SK-N-SH (cell line): ENCODE data around the gene PPTC7. TPM values are rescaled to one million over a fixed set of nuclear protein-coding genes. Genes with fewer than 3 reads are reported as not detected.
"Not testable (repeated sequence)": the region's sequence is repeated elsewhere in the genome, so short reads cannot be mapped to it uniquely, and the experiment has no call there.

Source experiments
- CTCF ChIA-PET: fragments of 300-600, 350-600 bp; formaldehyde crosslinking; extraction: SDS; loops from one replicate; lab custom pipeline; 2021; lab: Yijun Ruan, JAX
- POLR2A ChIA-PET: fragments of 350-600 bp; sonication (Branson Sonifier 250); formaldehyde crosslinking; extraction: SDS; loops from one replicate; lab custom pipeline; 2020; ENCODE audit warnings: antibody characterized with exemption, inconsistent platforms; lab: Yijun Ruan, JAX
- DNase-seq: peaks from one replicate; pipeline ENCODE4 v3.0.0; 2012
- H2AFZ ChIP-seq: fragments of 200-600 bp; sonication (generic); 2 replicates; pipeline ENCODE4 v1.8.1; 2016; ENCODE audit warnings: antibody characterized with exemption, mild to moderate bottlenecking, low read depth
- H3F3A ChIP-seq: fragments of 200-600 bp; sonication (generic); replicated peaks from 2 replicates; pipeline ENCODE3; 2016; ENCODE audit warnings: antibody characterized with exemption, mild to moderate bottlenecking; ENCODE audit not compliant: insufficient read depth
- H3K27ac ChIP-seq, 2 experiments: fragments of 200-500 bp in 1 of 2; fragments of 200-600 bp in 1 of 2; sonication (Bioruptor generic) in 1 of 2; sonication (generic), shearing (Covaris generic) in 1 of 2; 2 replicates each; pipeline versions ENCODE4 v1.5.1 to v1.6.1; 2014 to 2016; ENCODE audit warnings: low read depth in 2 of 2, inconsistent platforms in 1 of 2, low read length in 1 of 2, mild to moderate bottlenecking in 1 of 2, mixed read lengths in 1 of 2
- H3K27me3 ChIP-seq: fragments of 200-600 bp; sonication (generic), shearing (Covaris generic); 2 replicates; pipeline ENCODE4 v1.6.1; 2016; ENCODE audit warnings: mixed run types; ENCODE audit not compliant: insufficient read depth
- H3K36me3 ChIP-seq, 2 experiments: fragments of 200-500 bp in 1 of 2; fragments of 200-600 bp in 1 of 2; sonication (Bioruptor generic) in 1 of 2; sonication (generic) in 1 of 2; replicated peaks in 1 of 2; 2 replicates each; pipeline versions ENCODE3 to v1.5.1; 2014 to 2016; ENCODE audit warnings: low read length in 1 of 2, mild to moderate bottlenecking in 1 of 2; ENCODE audit not compliant: insufficient read depth in 2 of 2, control insufficient read depth in 1 of 2
- H3K4me1 ChIP-seq, 2 experiments: fragments of 200-500 bp in 1 of 2; fragments of 200-600 bp in 1 of 2; sonication (Bioruptor generic) in 1 of 2; sonication (generic), shearing (Covaris generic) in 1 of 2; 2 replicates each; pipeline versions ENCODE4 v1.5.1 to v1.6.1; 2014 to 2016; ENCODE audit warnings: low read depth in 1 of 2, low read length in 1 of 2, mixed run types in 1 of 2; ENCODE audit not compliant: insufficient read depth in 2 of 2, control insufficient read depth in 1 of 2
- H3K4me2 ChIP-seq: fragments of 200-600 bp; sonication (generic), shearing (Covaris generic); 2 replicates; pipeline ENCODE4 v1.6.1; 2017; ENCODE audit warnings: mixed run types
- H3K4me3 ChIP-seq, 2 experiments: fragments of 200-500 bp in 1 of 2; fragments of 200-600 bp in 1 of 2; sonication (Bioruptor generic) in 1 of 2; sonication (generic), shearing (Covaris generic) in 1 of 2; 2 replicates each; pipeline versions ENCODE4 v1.5.1 to v1.8.1; 2014 to 2016; ENCODE audit warnings: low read depth in 2 of 2, inconsistent platforms in 1 of 2, low read length in 1 of 2, mild to moderate bottlenecking in 1 of 2, mixed read lengths in 1 of 2, moderate library complexity in 1 of 2
- H3K79me2 ChIP-seq: fragments of 200-600 bp; sonication (generic); 2 replicates; pipeline ENCODE4 v1.8.1; 2017; ENCODE audit warnings: mild to moderate bottlenecking; ENCODE audit not compliant: insufficient read depth
- H3K9ac ChIP-seq: fragments of 200-600 bp; sonication (generic); 2 replicates; pipeline ENCODE4 v1.6.1; 2017; ENCODE audit warnings: mixed run types
- H3K9me2 ChIP-seq: fragments of 200-600 bp; sonication (generic); 2 replicates; pipeline ENCODE4 v1.6.1; 2017; ENCODE audit warnings: mixed run types
- H3K9me3 ChIP-seq: fragments of 200-600 bp; sonication (generic); 2 replicates; pipeline ENCODE4 v1.6.1; 2017; ENCODE audit warnings: mixed run types, mild to moderate bottlenecking, moderate library complexity
- H4K20me1 ChIP-seq: fragments of 200-600 bp; sonication (generic); 2 replicates; pipeline ENCODE4 v1.6.1; 2017; ENCODE audit warnings: mild to moderate bottlenecking, mixed run types; ENCODE audit not compliant: insufficient read depth
- EP300 ChIP-seq, 2 experiments: IDR thresholded peaks; 2 replicates each; pipeline versions ENCODE4 v1.4.0 to v1.6.1; 2012; ENCODE audit warnings: borderline replicate concordance in 1 of 2, low read depth in 1 of 2, low read length in 1 of 2
- FOXJ3 ChIP-seq: sonication (generic); formaldehyde crosslinking; IDR thresholded peaks from 2 replicates; pipeline ENCODE4 v1.5.1; 2020; ENCODE audit warnings: mild to moderate bottlenecking, missing genetic modification reagents
- GABPA ChIP-seq: IDR thresholded peaks from 2 replicates; pipeline ENCODE4 v1.4.0; 2012; ENCODE audit warnings: low read depth, mild to moderate bottlenecking
- GATA2 ChIP-seq: sonication (generic); formaldehyde crosslinking; IDR thresholded peaks from 2 replicates; pipeline ENCODE4 v1.5.0; 2020; ENCODE audit warnings: mild to moderate bottlenecking, missing genetic modification reagents
- JUND ChIP-seq: IDR thresholded peaks from 2 replicates; pipeline ENCODE4 v1.4.0; 2012
- MEF2A ChIP-seq: IDR thresholded peaks from 2 replicates; pipeline ENCODE4 v1.4.0; 2012; ENCODE audit warnings: low read depth, borderline replicate concordance
- NRF1 ChIP-seq: IDR thresholded peaks from 2 replicates; pipeline ENCODE4 v1.6.1; 2012; ENCODE audit warnings: low read depth, mild to moderate bottlenecking, low read length
- RAD21 ChIP-seq: IDR thresholded peaks from 2 replicates; pipeline ENCODE4 v1.6.1; 2012; ENCODE audit warnings: mild to moderate bottlenecking, low read length
- SMC3 ChIP-seq: IDR thresholded peaks from 2 replicates; pipeline ENCODE4 v1.6.1; 2012; ENCODE audit warnings: low read depth, low read length, improper control_type of control experiment
- TAF1 ChIP-seq: IDR thresholded peaks from 2 replicates; pipeline ENCODE4 v1.6.1; 2012; ENCODE audit warnings: low read depth, mild to moderate bottlenecking, low read length, moderate library complexity, borderline replicate concordance
- TCF12 ChIP-seq: IDR thresholded peaks from 2 replicates; pipeline ENCODE4 v1.4.0; 2012
- YY1 ChIP-seq: IDR thresholded peaks from 2 replicates; pipeline ENCODE4 v1.4.0; 2012; ENCODE audit warnings: low read depth, mild to moderate bottlenecking
- WGBS: methylation state at CpG from one replicate; pipeline ENCODE4 v1.1.6; 2017; ENCODE audit warnings: low lambda C conversion rate; 5-methylcytosine and 5-hydroxymethylcytosine counted together
- polyA plus RNA-seq, 3 experiments: library from polyadenylated mRNA; depleted of rRNA; stranded (reverse); fragments of >200 nt; gene quantifications; 2 replicates each; pipeline ENCODE4 v1.2.3, GENCODE V29; 2012
- TF ChIP-seq, protein P1 (sequence below): fragments of 200-600 bp; sonication (generic); IDR thresholded peaks from 2 replicates; pipeline ENCODE4 v1.6.1; 2017; ENCODE audit warnings: antibody characterized with exemption, mild to moderate bottlenecking, moderate library complexity
- TF ChIP-seq, protein P2 (sequence below): IDR thresholded peaks from 2 replicates; pipeline ENCODE4 v1.4.0; 2012; ENCODE audit warnings: low read depth
- TF ChIP-seq, protein P3 (sequence below): IDR thresholded peaks from 2 replicates; pipeline ENCODE4; 2012
- TF ChIP-seq, protein P4 (sequence below): IDR thresholded peaks from 2 replicates; pipeline ENCODE4 v1.6.1; 2012; ENCODE audit warnings: mild to moderate bottlenecking, low read depth, low read length, moderate library complexity

The PPTC7 gene
- polyA plus RNA-seq, 1 of the 3 experiments (the other 2 are of a cell fraction): 9.6 TPM

DNA sequence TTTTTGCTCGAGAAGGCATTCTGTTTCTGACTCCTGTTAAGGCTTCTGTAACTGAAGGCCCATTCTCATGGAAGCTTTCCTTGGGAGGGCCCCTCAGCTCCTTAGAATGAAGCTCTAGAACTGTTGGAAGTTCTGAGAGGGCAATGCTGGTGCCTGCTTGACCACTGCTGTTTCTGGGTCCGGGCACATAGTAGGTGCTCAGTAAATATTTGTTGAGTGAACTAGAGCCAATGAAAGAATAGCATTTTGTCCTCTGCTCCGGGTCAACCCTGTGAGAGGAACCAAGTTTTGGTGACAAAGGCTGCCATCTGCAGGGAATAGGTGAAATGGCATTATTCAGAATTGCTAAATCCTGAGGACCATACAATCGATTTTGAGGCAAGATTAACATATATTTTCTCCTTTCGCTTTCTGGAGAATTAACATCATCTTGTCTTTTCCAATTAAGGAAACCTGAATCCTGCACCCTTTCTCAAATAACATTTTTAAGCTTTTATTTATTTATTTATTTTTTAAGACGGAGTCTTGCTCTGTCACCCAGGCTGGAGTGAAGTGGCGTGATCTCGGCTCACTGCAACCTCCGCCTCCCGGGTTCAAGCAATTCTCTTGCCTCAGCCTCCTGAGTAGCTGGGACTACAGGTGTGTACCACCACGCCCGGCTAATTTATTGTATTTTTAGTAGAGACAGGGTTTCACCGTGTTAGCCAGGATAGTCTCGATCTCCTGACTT lies 19.1 kb upstream of the PPTC7 start:
- H3K36me3 ChIP-seq, H3F3A ChIP-seq, H3K4me1 ChIP-seq, H3K79me2 ChIP-seq, H3K27ac ChIP-seq, H4K20me1 ChIP-seq, H3K9me3 ChIP-seq, H3K27me3 ChIP-seq, H3K4me2 ChIP-seq, H3K9me2 ChIP-seq, H3K9ac ChIP-seq, H2AFZ ChIP-seq, H3K4me3 ChIP-seq: not testable (repeated sequence)
- DNase-seq: peak; percentile 74
- TF ChIP-seq, protein P1, sequence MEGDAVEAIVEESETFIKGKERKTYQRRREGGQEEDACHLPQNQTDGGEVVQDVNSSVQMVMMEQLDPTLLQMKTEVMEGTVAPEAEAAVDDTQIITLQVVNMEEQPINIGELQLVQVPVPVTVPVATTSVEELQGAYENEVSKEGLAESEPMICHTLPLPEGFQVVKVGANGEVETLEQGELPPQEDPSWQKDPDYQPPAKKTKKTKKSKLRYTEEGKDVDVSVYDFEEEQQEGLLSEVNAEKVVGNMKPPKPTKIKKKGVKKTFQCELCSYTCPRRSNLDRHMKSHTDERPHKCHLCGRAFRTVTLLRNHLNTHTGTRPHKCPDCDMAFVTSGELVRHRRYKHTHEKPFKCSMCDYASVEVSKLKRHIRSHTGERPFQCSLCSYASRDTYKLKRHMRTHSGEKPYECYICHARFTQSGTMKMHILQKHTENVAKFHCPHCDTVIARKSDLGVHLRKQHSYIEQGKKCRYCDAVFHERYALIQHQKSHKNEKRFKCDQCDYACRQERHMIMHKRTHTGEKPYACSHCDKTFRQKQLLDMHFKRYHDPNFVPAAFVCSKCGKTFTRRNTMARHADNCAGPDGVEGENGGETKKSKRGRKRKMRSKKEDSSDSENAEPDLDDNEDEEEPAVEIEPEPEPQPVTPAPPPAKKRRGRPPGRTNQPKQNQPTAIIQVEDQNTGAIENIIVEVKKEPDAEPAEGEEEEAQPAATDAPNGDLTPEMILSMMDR: peak; percentile 80
- TF ChIP-seq RAD21: peak; percentile 90
- TF ChIP-seq SMC3: peak; percentile 85
- ChIA-PET CTCF (interaction anchor here (0.7 to 6.9 kb wide), 65 partner anchors 8 to 520 kb away, joined by 3 to 101 read pairs (median 5); partner anchors contain the start of genes ARPC3, FAM216A, GPN3 and RAD9B), POLR2A (interaction anchor here (2.2 to 2.3 kb wide), 2 partner anchors 134 to 152 kb away, joined by 7 to 10 read pairs; partner anchors contain the start of genes ARPC3, FAM216A and GPN3)
- 52% methylated on average over 14 of the region's 14 CpGs for WGBS

DNA sequence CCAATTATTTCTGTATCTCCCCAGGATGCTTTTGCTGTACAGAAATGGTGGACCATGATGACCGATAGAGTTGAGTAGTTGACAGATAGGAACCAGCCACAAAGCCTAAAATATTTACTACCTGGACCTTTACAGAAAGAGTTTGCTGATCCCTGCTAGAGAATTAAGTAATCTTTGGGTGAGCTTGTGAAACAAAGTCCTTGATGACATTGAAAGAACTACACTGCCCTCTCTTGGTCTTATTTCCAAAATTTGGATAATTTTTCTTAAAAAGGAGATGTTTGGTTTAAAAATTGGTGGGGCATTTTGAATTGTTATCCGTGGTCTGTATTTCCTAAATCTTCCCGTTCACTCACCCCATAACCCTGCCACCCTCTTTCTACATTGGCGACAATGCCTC lies 17.1 kb upstream of the PPTC7 start:
- H3K4me1 ChIP-seq: no peaks in the 10 kb centered on the region
- H3K9me2 ChIP-seq: no peaks in the 10 kb centered on the region
- no peak overlapping the region for H3K4me3 ChIP-seq
- H3K9me3 ChIP-seq: no peaks in the 10 kb centered on the region
- CTCF ChIA-PET: interaction anchor here (0.6 to 6.9 kb wide), 26 partner anchors 8 to 738 kb away, joined by 3 to 101 read pairs (median 4); partner anchors contain the start of genes ARPC3, FAM216A, GPN3 and TCTN1
- H4K20me1 ChIP-seq: no peaks in the 10 kb centered on the region
- no peaks in the 10 kb centered on the region for H3F3A ChIP-seq
- H3K36me3 ChIP-seq: no peaks in the 10 kb centered on the region
- no peak overlapping the region for H3K9ac ChIP-seq
- POLR2A ChIA-PET: interaction anchor here (2.3 kb wide), 1 partner anchor 150 kb away, joined by 10 read pairs; the partner anchor contains the start of gene ARPC3
- no peak overlapping the region for H3K4me2 ChIP-seq
- peak; percentile 30 for DNase-seq
- no peak overlapping the region for H3K27ac ChIP-seq
- no peak overlapping the region for H2AFZ ChIP-seq
- no peaks in the 10 kb centered on the region for H3K79me2 ChIP-seq
- no peaks in the 10 kb centered on the region for H3K27me3 ChIP-seq
- 17% methylated on average over 4 of the region's 4 CpGs for whole genome bisulfite sequencing
- TF ChIP-seq FOXJ3 (CRISPR knock-in tag): no peak
- no peak for TF ChIP-seq TAF1
- no peak for TF ChIP-seq GATA2 (CRISPR knock-in tag)
- TF ChIP-seq JUND: no peak
- TF ChIP-seq, protein P2, sequence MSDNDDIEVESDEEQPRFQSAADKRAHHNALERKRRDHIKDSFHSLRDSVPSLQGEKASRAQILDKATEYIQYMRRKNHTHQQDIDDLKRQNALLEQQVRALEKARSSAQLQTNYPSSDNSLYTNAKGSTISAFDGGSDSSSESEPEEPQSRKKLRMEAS: no peak
- TF ChIP-seq NRF1: no peak
- no peak for TF ChIP-seq TCF12
- no peak for TF ChIP-seq YY1
- peak; percentile 81 for TF ChIP-seq RAD21
- no peak for TF ChIP-seq EP300 (IDR thresholded peaks at IDR 0.05; ENCODE audit: borderline replicate concordance in 1 of 2, low read depth in 1 of 2, low read length in 1 of 2)
- TF ChIP-seq, protein P1: peak; percentile 67
- TF ChIP-seq MEF2A: no peak
- TF ChIP-seq, protein P3, sequence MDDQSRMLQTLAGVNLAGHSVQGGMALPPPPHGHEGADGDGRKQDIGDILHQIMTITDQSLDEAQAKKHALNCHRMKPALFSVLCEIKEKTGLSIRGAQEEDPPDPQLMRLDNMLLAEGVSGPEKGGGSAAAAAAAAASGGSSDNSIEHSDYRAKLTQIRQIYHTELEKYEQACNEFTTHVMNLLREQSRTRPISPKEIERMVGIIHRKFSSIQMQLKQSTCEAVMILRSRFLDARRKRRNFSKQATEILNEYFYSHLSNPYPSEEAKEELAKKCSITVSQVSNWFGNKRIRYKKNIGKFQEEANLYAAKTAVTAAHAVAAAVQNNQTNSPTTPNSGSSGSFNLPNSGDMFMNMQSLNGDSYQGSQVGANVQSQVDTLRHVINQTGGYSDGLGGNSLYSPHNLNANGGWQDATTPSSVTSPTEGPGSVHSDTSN: no peak
- TF ChIP-seq GABPA: no peak
- peak; percentile 70 for TF ChIP-seq SMC3
- TF ChIP-seq, protein P4, sequence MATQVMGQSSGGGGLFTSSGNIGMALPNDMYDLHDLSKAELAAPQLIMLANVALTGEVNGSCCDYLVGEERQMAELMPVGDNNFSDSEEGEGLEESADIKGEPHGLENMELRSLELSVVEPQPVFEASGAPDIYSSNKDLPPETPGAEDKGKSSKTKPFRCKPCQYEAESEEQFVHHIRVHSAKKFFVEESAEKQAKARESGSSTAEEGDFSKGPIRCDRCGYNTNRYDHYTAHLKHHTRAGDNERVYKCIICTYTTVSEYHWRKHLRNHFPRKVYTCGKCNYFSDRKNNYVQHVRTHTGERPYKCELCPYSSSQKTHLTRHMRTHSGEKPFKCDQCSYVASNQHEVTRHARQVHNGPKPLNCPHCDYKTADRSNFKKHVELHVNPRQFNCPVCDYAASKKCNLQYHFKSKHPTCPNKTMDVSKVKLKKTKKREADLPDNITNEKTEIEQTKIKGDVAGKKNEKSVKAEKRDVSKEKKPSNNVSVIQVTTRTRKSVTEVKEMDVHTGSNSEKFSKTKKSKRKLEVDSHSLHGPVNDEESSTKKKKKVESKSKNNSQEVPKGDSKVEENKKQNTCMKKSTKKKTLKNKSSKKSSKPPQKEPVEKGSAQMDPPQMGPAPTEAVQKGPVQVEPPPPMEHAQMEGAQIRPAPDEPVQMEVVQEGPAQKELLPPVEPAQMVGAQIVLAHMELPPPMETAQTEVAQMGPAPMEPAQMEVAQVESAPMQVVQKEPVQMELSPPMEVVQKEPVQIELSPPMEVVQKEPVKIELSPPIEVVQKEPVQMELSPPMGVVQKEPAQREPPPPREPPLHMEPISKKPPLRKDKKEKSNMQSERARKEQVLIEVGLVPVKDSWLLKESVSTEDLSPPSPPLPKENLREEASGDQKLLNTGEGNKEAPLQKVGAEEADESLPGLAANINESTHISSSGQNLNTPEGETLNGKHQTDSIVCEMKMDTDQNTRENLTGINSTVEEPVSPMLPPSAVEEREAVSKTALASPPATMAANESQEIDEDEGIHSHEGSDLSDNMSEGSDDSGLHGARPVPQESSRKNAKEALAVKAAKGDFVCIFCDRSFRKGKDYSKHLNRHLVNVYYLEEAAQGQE: no peak
